Suprapubic skin (tissue), 4 donors: Measurements from ENCODE around the gene CNR2. TPM values are rescaled to one million over a fixed set of nuclear protein-coding genes. Genes with fewer than 3 reads are reported as not detected.

Experiments
- DNase-seq, 2 donors: peaks; one replicate each; pipeline ENCODE4 v3.0.0-alpha.2; 2019; ENCODE audit warnings: low spot score in 2 of 2
- H3K27ac ChIP-seq: fragments of 200-600 bp; sonication (generic); one replicate; pipeline ENCODE4 v1.5.1; 2019
- H3K27me3 ChIP-seq: fragments of 200-600 bp; sonication (generic); one replicate; pipeline ENCODE4 v1.5.1; 2019
- H3K36me3 ChIP-seq: fragments of 200-600 bp; sonication (generic); one replicate; pipeline ENCODE4 v1.5.1; 2019
- H3K4me1 ChIP-seq: fragments of 200-600 bp; sonication (generic); one replicate; pipeline ENCODE4 v1.5.1; 2019
- H3K4me3 ChIP-seq: fragments of 200-600 bp; sonication (generic); one replicate; pipeline ENCODE4 v1.5.1; 2019; ENCODE audit warnings: mild to moderate bottlenecking
- H3K9me3 ChIP-seq: fragments of 200-600 bp; sonication (generic); one replicate; pipeline ENCODE4 v1.5.1; 2019
- EP300 ChIP-seq: sonication (generic); formaldehyde crosslinking; IDR thresholded peaks from one replicate; pipeline ENCODE4 v1.6.1; 2017; ENCODE audit warnings: antibody characterized with exemption
- POLR2A ChIP-seq, 2 donors: fragments of 450-650 bp; IDR thresholded peaks; one replicate each; pipeline ENCODE4 v1.6.1; 2017; ENCODE audit warnings: antibody characterized with exemption in 2 of 2, mild to moderate bottlenecking in 2 of 2, moderate library complexity in 2 of 2
- POLR2AphosphoS5 ChIP-seq, 3 donors: sonication (generic); formaldehyde crosslinking; IDR thresholded peaks; one replicate each; pipeline ENCODE4 v1.6.1; 2017; ENCODE audit warnings: antibody characterized with exemption in 3 of 3
- WGBS: methylation state at CpG from one replicate; pipeline ENCODE4 v1.1.5; 2018; 5-methylcytosine and 5-hydroxymethylcytosine counted together
- total RNA-seq, 4 donors: library from RNA; depleted of rRNA; stranded (reverse); fragments of >200 nt; gene quantifications; one replicate each; pipeline ENCODE4 v1.1.0, GENCODE V29; 2016
- TF ChIP-seq, protein P1 (sequence below), 2 donors: fragments of 200-600 bp in 1 of 2; fragments of 450-650 bp in 1 of 2; sonication (generic) in 1 of 2; IDR thresholded peaks; one replicate each; pipeline ENCODE4 v1.5.1; 2016 to 2019; ENCODE audit warnings: antibody characterized with exemption in 2 of 2, mild to moderate bottlenecking in 1 of 2, moderate library complexity in 1 of 2

Gene CNR2
- total RNA-seq, 4 donors from 2014 or later, result not detected

DNA sequence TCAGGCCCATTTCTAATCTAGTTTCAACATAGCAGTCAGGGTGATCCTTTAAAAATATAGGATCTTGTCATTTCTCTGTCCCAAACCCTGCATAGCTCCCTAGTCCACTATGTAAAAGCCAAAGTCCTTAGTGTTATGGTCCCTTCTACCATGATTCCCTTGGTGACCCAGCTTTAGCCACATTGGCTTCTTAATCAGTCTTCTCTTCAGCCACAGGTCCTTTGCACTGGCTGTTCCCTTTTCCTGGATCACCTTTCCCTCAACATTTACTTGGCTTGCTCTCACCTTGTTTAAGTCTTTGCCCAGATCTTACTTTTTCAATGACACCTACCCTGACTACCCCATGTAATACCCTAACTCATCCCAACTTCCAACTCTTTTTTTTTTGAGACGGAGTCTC, 33.4 kb downstream of the CNR2 start:
- no peak overlapping the region for H3K4me3 ChIP-seq
- no peak for DNase-seq
- no peak overlapping the region for H3K27ac ChIP-seq
- peaks cover 6% of the 10 kb centered on the region for H3K9me3 ChIP-seq
- no peaks in the 10 kb centered on the region for H3K27me3 ChIP-seq
- H3K4me1 ChIP-seq, result no peaks in the 10 kb centered on the region
- no peaks in the 10 kb centered on the region for H3K36me3 ChIP-seq
- no peak for TF ChIP-seq POLR2AphosphoS5 (IDR thresholded peaks at IDR 0.05)
- TF ChIP-seq, protein P1, sequence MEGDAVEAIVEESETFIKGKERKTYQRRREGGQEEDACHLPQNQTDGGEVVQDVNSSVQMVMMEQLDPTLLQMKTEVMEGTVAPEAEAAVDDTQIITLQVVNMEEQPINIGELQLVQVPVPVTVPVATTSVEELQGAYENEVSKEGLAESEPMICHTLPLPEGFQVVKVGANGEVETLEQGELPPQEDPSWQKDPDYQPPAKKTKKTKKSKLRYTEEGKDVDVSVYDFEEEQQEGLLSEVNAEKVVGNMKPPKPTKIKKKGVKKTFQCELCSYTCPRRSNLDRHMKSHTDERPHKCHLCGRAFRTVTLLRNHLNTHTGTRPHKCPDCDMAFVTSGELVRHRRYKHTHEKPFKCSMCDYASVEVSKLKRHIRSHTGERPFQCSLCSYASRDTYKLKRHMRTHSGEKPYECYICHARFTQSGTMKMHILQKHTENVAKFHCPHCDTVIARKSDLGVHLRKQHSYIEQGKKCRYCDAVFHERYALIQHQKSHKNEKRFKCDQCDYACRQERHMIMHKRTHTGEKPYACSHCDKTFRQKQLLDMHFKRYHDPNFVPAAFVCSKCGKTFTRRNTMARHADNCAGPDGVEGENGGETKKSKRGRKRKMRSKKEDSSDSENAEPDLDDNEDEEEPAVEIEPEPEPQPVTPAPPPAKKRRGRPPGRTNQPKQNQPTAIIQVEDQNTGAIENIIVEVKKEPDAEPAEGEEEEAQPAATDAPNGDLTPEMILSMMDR (IDR thresholded peaks at IDR 0.05), result no peak
- TF ChIP-seq POLR2A (IDR thresholded peaks at IDR 0.05), result no peak
- TF ChIP-seq EP300, result no peak
- 94% methylated on average over 1 of the region's 1 CpG for WGBS

DNA sequence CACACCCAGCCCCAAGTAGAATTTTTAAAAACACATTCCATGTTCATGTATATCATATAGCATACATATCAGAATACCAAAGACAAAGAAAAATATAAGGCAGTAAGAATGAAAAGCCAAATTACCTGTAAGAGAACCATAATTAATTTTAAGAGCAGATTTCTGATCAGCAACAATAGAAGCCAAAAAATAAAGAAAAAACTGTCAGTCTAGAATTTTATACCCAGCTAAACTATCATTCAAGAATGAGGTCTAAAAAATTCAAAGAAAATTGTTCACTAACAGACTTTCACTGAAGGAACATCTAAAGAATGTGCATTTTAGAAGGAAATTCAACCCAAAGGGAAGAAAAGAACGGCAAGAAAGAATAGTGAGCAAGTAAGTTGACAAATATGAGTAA, 34.5 kb downstream of the CNR2 start:
- H3K4me3 ChIP-seq, result no peak overlapping the region
- DNase-seq, result no peak
- no peaks in the 10 kb centered on the region for H3K36me3 ChIP-seq
- WGBS, result 81% methylated on average over 1 of the region's 1 CpG
- TF ChIP-seq POLR2AphosphoS5 (IDR thresholded peaks at IDR 0.05), result no peak
- TF ChIP-seq EP300, result no peak
- no peak overlapping the region for H3K27ac ChIP-seq
- peaks cover 6% of the 10 kb centered on the region for H3K9me3 ChIP-seq
- H3K4me1 ChIP-seq, result no peaks in the 10 kb centered on the region
- H3K27me3 ChIP-seq, result no peaks in the 10 kb centered on the region

DNA sequence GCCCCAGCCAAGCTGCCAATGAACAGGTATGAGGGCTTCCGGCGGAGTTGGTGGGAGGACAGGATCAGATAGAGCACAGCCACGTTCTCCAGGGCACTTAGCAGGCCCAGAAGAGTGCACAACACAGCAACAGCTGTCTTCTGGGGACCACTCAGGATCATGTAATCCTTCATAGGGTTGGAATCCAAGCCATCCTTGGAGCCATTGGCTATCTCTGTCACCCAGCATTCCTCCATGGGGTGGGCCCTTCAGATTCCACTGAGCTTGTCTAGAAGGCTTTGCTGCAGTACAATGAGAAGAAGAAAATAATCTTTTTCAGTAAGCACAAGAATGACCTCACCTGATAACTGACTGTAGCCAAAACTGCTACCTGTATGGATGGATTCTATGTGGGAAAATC, 37.8 kb downstream of the CNR2 start:
- DNase-seq, result no peak
- Histone ChIP-seq H3K4me3 (no peak overlapping the region), H3K4me1 (no peaks in the 10 kb centered on the region), H3K9me3 (peaks cover 6% of the 10 kb centered on the region), H3K36me3 (no peaks in the 10 kb centered on the region), H3K27ac (no peak overlapping the region), H3K27me3 (no peaks in the 10 kb centered on the region)
- 84% methylated on average over 3 of the region's 3 CpGs for WGBS
- TF ChIP-seq EP300 (no peak), POLR2AphosphoS5 (IDR thresholded peaks at IDR 0.05) (no peak), POLR2A (IDR thresholded peaks at IDR 0.05) (no peak)
- TF ChIP-seq, protein P1 (IDR thresholded peaks at IDR 0.05), result no peak

DNA sequence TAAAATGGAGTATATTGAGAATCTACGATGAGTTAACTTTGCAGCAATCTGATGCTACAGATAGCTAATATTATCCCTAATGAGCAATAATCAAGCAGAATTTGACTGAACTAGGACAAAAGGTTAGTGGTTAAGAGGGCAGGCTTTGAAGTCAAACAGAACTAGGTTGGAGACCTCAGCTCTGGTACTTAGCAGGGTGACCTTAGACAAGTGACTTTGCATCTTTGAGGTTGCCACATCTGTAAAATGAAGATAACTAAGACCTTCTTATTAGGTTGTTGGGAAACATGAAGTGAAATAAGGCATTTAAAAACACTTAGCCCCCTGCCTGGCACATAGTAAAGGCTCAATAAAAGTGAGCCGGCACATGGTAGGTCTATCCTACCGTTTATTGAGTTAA, 40.7 kb downstream of the CNR2 start:
- H3K9me3 ChIP-seq, result no peaks in the 10 kb centered on the region
- H3K27me3 ChIP-seq, result no peaks in the 10 kb centered on the region
- TF ChIP-seq POLR2A (IDR thresholded peaks at IDR 0.05), result no peak
- TF ChIP-seq, protein P1 (IDR thresholded peaks at IDR 0.05), result no peak
- TF ChIP-seq EP300, result no peak
- no peak for TF ChIP-seq POLR2AphosphoS5 (IDR thresholded peaks at IDR 0.05)
- peaks cover 8% of the 10 kb centered on the region for H3K4me1 ChIP-seq
- 91% methylated on average over 3 of the region's 3 CpGs for WGBS
- no peak overlapping the region for H3K27ac ChIP-seq
- H3K36me3 ChIP-seq, result no peaks in the 10 kb centered on the region
- H3K4me3 ChIP-seq, result no peak overlapping the region
- DNase-seq, result no peak

DNA sequence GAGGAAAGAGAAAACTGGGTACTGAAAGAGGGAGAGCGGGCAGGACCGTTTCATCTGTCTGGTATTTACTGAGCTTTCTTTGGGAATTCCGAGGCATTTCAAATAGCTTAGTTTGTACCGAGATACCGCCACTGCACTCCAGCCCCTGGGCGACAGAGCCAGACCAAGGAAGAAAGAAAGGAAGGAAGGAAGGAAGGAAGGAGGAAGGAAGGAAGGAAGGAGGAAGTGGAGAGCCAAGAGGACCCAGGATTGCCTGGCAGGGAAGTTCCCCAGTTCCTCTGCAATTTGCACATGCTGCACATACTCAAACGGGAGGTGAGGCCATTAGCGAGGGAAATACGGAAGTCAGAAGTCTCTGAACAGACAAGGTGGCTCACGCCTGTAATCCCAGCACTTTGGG, 44.1 kb downstream of the CNR2 start:
- Histone ChIP-seq H3K36me3 (peaks cover 5% of the 10 kb centered on the region), H3K9me3 (no peaks in the 10 kb centered on the region), H3K4me3 (peak overlapping the region; percentile 83), H3K27ac (peak overlapping the region; percentile 70), H3K4me1 (peaks cover 21% of the 10 kb centered on the region), H3K27me3 (no peaks in the 10 kb centered on the region)
- no peak for TF ChIP-seq POLR2A (IDR thresholded peaks at IDR 0.05)
- TF ChIP-seq, protein P1 (IDR thresholded peaks at IDR 0.05), result no peak
- TF ChIP-seq EP300, result no peak
- TF ChIP-seq POLR2AphosphoS5 (IDR thresholded peaks at IDR 0.05), result no peak
- DNase-seq, result no peak
- WGBS, result 50% methylated on average over 10 of the region's 10 CpGs

DNA sequence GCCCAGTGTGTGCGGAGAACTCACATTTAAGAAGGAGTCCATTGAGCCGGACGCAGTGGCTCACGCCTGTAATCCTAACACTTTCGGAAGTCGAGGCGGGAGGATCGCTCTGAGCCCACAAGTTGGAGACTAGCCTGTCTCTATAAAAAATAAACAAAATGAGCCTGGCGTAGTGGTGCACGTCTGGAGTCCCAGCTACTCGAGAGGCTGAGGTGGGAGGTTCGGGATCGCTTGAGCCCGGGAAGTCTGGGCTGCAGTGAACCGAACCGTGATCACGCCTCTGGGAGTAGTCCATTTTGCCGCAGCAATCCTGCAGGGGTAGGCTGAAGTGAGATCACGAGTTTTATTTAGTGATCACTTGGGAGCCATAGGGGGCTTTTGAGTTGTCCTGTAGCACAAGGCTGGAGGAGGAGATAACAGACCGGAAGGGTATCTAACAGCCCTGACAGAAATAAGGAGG, 44.6 kb downstream of the CNR2 start:
- Histone ChIP-seq H3K9me3 (no peaks in the 10 kb centered on the region), H3K27ac (peak overlapping the region; percentile 70), H3K4me3 (peak overlapping the region; percentile 83), H3K27me3 (no peaks in the 10 kb centered on the region), H3K36me3 (peaks cover 6% of the 10 kb centered on the region), H3K4me1 (peaks cover 21% of the 10 kb centered on the region)
- 20% methylated on average over 20 of the region's 20 CpGs for WGBS
- TF ChIP-seq POLR2A (IDR thresholded peaks at IDR 0.05) (no peak), EP300 (no peak), POLR2AphosphoS5 (IDR thresholded peaks at IDR 0.05) (no peak)
- TF ChIP-seq, protein P1 (IDR thresholded peaks at IDR 0.05), result no peak
- DNase-seq, result peak in 1 of 2 donors; percentile 63
